Measurements from ENCODE around the gene GABBR2. TPM values are rescaled to one million over a fixed set of nuclear protein-coding genes. Genes with fewer than 3 reads are reported as not detected.

Gene GABBR2
- total and polyA plus RNA-seq, 9 of the 15 experiments (the other 6 are each of a cell fraction or from before 2014, with no cell fraction given): 0.15 to 1.9 (median 0.32) TPM

GRCh38 chr9:98339987-98340800 lies 368.5 kb downstream of the GABBR2 start:
- DNase-seq (ENCODE audit: extremely low read depth in 1 of 4, low spot score in 3 of 4) (no peak), ATAC-seq (no peak), FAIRE-seq (no peak)
- no peak overlapping the region for H3K4me3 ChIP-seq
- peak overlapping the region; percentile 68 for H2AFZ ChIP-seq (ENCODE audit: low read depth, low read length)
- no peaks in the 10 kb centered on the region for H3K9me1 ChIP-seq (ENCODE audit: control insufficient read depth, insufficient read depth, low read length)
- no peaks in the 10 kb centered on the region; the same call in 1 of the 3 replicates for H3K36me3 ChIP-seq (ENCODE audit: control insufficient read depth, insufficient read depth, low read length)
- H3K4me1 ChIP-seq (replicated peaks in 1 of 2; ENCODE audit: control insufficient read depth in 2 of 2, insufficient read depth in 2 of 2, low read length in 2 of 2): peaks cover 16 to 50% of the 10 kb centered on the region in 2 experiments
- peak overlapping the region in 1 of 2 experiments; percentile 60; a peak in 1 of 4 replicates for H3K9ac ChIP-seq (ENCODE audit: insufficient read depth in 1 of 2, low read depth in 2 of 2, low read length in 2 of 2)
- in situ Hi-C loops (cut with MboI) (no loop called here), intact Hi-C loops (cut with micrococcal nuclease) (loop anchor here (2.0 kb wide), 1 partner anchor 35 kb away; no protein-coding TSS in a partner anchor)
- ChIA-PET CTCF (ENCODE audit: low intra/inter-chr PET ratio) (interaction anchor here (0.7 kb wide), 1 partner anchor 434 kb away, joined by 6 read pairs; no protein-coding TSS in a partner anchor), POLR2A (interaction anchor here (0.8 to 1.6 kb wide), 3 partner anchors 8 to 36 kb away, joined by 4 to 6 read pairs (median 4); no protein-coding TSS in a partner anchor)
- peaks cover 19% of the 10 kb centered on the region for H3K9me3 ChIP-seq (replicated peaks; ENCODE audit: control insufficient read depth, insufficient read depth, low read depth, low read length)
- H3K4me2 ChIP-seq (ENCODE audit: insufficient read depth, low read length): peak overlapping the region; percentile 45
- 49% methylated on average over 3 of the region's 6 CpGs for WGBS (ENCODE audit: insufficient coverage, low coverage, missing lambda C conversion rate)
- H4K20me1 ChIP-seq (replicated peaks; ENCODE audit: control insufficient read depth, insufficient read depth, low read length): no peaks in the 10 kb centered on the region
- H3K27ac ChIP-seq (ENCODE audit: extremely low read depth, low read depth, low read length): peak overlapping the region; percentile 86
- BruUV-seq (replicated peaks): no TSS peak
- no peaks in the 10 kb centered on the region for H3K27me3 ChIP-seq (ENCODE audit: control insufficient read depth in 2 of 2, insufficient read depth in 2 of 2, low read length in 2 of 2)
- H3K79me2 ChIP-seq (ENCODE audit: control insufficient read depth, insufficient read depth, low read length): no peaks in the 10 kb centered on the region
- TF ChIP-seq RBM25 (IDR thresholded peaks at IDR 0.05; ENCODE audit: low read depth, low read length, severe bottlenecking) (peak; percentile 54), POLR2AphosphoS5 (IDR thresholded peaks at IDR 0.05; ENCODE audit: control insufficient read depth, insufficient read depth, low read depth, low read length) (no peak), ZNF12 (CRISPR knock-in tag; IDR thresholded peaks at IDR 0.05) (peak; percentile 99), SMAD3 (CRISPR knock-in tag; conservative IDR thresholded peaks at IDR 0.05) (no peak), MAZ (CRISPR knock-in tag; conservative IDR thresholded peaks at IDR 0.05 in 1 of 2, IDR thresholded peaks at IDR 0.05 in 1 of 2) (0 out of 4 replicates have a peak, but pooled peaks of 1 of the 2 experiments have one; percentile 9), TEAD4 (IDR thresholded peaks at IDR 0.05; ENCODE audit: low read length) (peak; percentile 13; the same call in 1 of the 2 replicates), TEAD4 (CRISPR knock-in tag; IDR thresholded peaks at IDR 0.05; ENCODE audit: borderline replicate concordance) (no peak), NR2C1 (IDR thresholded peaks at IDR 0.05) (no peak), NR2C1 (tag; IDR thresholded peaks at IDR 0.05) (peak; percentile 37; the same call in 1 of the 2 replicates), TCF3 (CRISPR knock-in tag; IDR thresholded peaks at IDR 0.05) (0 out of 2 replicates have a peak, but pooled peaks have one; percentile 6), MLLT1 (IDR thresholded peaks at IDR 0.05) (no peak), SMC3 (conservative IDR thresholded peaks at IDR 0.05; ENCODE audit: insufficient read depth, low read depth, low read length) (no peak), MCM2 (IDR thresholded peaks at IDR 0.05; ENCODE audit: low read depth) (no peak), JUND (IDR thresholded peaks at IDR 0.05; ENCODE audit: borderline replicate concordance, low read depth, low read length) (no peak), JUND (tag; IDR thresholded peaks at IDR 0.05; ENCODE audit: borderline replicate concordance, low read depth, low read length) (peak; percentile 23; the same call in 1 of the 3 replicates), ZBTB12 (CRISPR knock-in tag; IDR thresholded peaks at IDR 0.05) (no peak), TEAD1 (CRISPR knock-in tag; IDR thresholded peaks at IDR 0.05) (0 out of 4 replicates have a peak, but pooled peaks of 1 of the 2 experiments have one; percentile 31), TRIM24 (IDR thresholded peaks at IDR 0.05) (0 out of 4 replicates have a peak, but pooled peaks of 1 of the 2 experiments have one; percentile 6), PTTG1 (tag; IDR thresholded peaks at IDR 0.05; ENCODE audit: low read depth) (0 out of 2 replicates have a peak, but pooled peaks have one; percentile 10), ZNF324 (CRISPR knock-in tag; IDR thresholded peaks at IDR 0.05) (no peak)

All from K562 (cell line).